ENCODE data around the gene PRND.
"Not testable (repeated sequence)": the region's sequence is repeated elsewhere in the genome, so short reads cannot be mapped to it uniquely, and the experiment has no call there.

The PRND gene

GRCh38 chr20:4737857-4738627 is 16.3 kb downstream of the PRND start:
- DNase-seq (ENCODE audit: low read depth), result no peak

GRCh38 chr20:4740774-4741431 is 19.2 kb downstream of the PRND start:
- peak; percentile 19 for DNase-seq (ENCODE audit: low read depth)

GRCh38 chr20:4748847-4749246 is 27.1 kb downstream of the PRND start:
- no peak for DNase-seq (ENCODE audit: low read depth)

GRCh38 chr20:4749326-4749725 is 27.6 kb downstream of the PRND start:
- no peak for DNase-seq (ENCODE audit: low read depth)

- no peak for DNase-seq (ENCODE audit: low read depth)
Observed at GRCh38 chr20:4750381-4750780, 28.7 kb downstream of the PRND start.

GRCh38 chr20:4759100-4759884 is 37.6 kb downstream of the PRND start:
- DNase-seq (ENCODE audit: low read depth), result not testable (repeated sequence)

GRCh38 chr20:4763261-4763660 is 41.6 kb downstream of the PRND start:
- no peak for DNase-seq (ENCODE audit: low read depth)

- DNase-seq (ENCODE audit: low read depth), result no peak
Observed at GRCh38 chr20:4763723-4764510, 42.2 kb downstream of the PRND start.

GRCh38 chr20:4764805-4765204 is 43.1 kb downstream of the PRND start:
- DNase-seq (ENCODE audit: low read depth), result no peak

- DNase-seq (ENCODE audit: low read depth), result no peak
Observed at GRCh38 chr20:4765681-4766080, 44.0 kb downstream of the PRND start.

- DNase-seq (ENCODE audit: low read depth), result no peak
Observed at GRCh38 chr20:4766631-4767030, 44.9 kb downstream of the PRND start.

- no peak for DNase-seq (ENCODE audit: low read depth)
Observed at GRCh38 chr20:4767084-4767483, 45.4 kb downstream of the PRND start.

- DNase-seq (ENCODE audit: low read depth), result no peak
Observed at GRCh38 chr20:4769328-4769727, 47.6 kb downstream of the PRND start.

- no peak for DNase-seq (ENCODE audit: low read depth)
Observed at GRCh38 chr20:4770026-4770425, 48.3 kb downstream of the PRND start.

- no peak for DNase-seq (ENCODE audit: low read depth)
Observed at GRCh38 chr20:4771004-4771403, 49.3 kb downstream of the PRND start.

GRCh38 chr20:4772132-4772531 is 50.4 kb downstream of the PRND start:
- DNase-seq (ENCODE audit: low read depth), result no peak

- not testable (repeated sequence) for DNase-seq (ENCODE audit: low read depth)
Observed at GRCh38 chr20:4773014-4773413, 51.3 kb downstream of the PRND start.

- no peak for DNase-seq (ENCODE audit: low read depth)
Observed at GRCh38 chr20:4773736-4774135, 52.0 kb downstream of the PRND start.

- no peak for DNase-seq (ENCODE audit: low read depth)
Observed at GRCh38 chr20:4774207-4774606, 52.5 kb downstream of the PRND start.

GRCh38 chr20:4775322-4776078 is 53.8 kb downstream of the PRND start:
- DNase-seq (ENCODE audit: low read depth), result no peak

- DNase-seq (ENCODE audit: low read depth), result no peak
Observed at GRCh38 chr20:4776079-4776630, 54.4 kb downstream of the PRND start.

Measured in amniotic epithelial cell (primary cell).